ENCODE measurements around the gene EGFL8.
A peak's percentile ranks its signal among the peaks of the same experiment; 100 is the strongest.

The EGFL8 gene

GRCh38 chr6:32177788-32178546, 13.6 kb downstream of the EGFL8 start, which contains the start of gene RNF5:
TSS of gene RNF5 (plus strand) at chr6:32178405. CDS start at chr6:32178512, 107 bp downstream.
- TF ChIP-seq CTCF (conservative IDR thresholded peaks at IDR 0.05), result no peak
- peak within 1 kb of the TSS; percentile 92 for H3K27ac ChIP-seq

GRCh38 chr6:32178547-32179440, 14.4 kb downstream of the EGFL8 start:
- TF ChIP-seq CTCF (conservative IDR thresholded peaks at IDR 0.05), result no peak
- peak overlapping the region; percentile 92 for H3K27ac ChIP-seq

GRCh38 chr6:32179766-32180405, 15.5 kb downstream of the EGFL8 start:
- TF ChIP-seq CTCF (conservative IDR thresholded peaks at IDR 0.05), result no peak
- no peak overlapping the region for H3K27ac ChIP-seq

- no peak for TF ChIP-seq CTCF (conservative IDR thresholded peaks at IDR 0.05)
- H3K27ac ChIP-seq, result no peak overlapping the region
These were observed 16.8 kb downstream of the EGFL8 start for GRCh38 chr6:32181148-32181702.

GRCh38 chr6:32181915-32182529, 17.6 kb downstream of the EGFL8 start:
- no peak overlapping the region for H3K27ac ChIP-seq

GRCh38 chr6:32182555-32182981, 18.2 kb downstream of the EGFL8 start:
- no peak overlapping the region for H3K27ac ChIP-seq
- TF ChIP-seq CTCF (conservative IDR thresholded peaks at IDR 0.05), result no peak

More at GRCh38 chr6:32181915-32182529, 17.6 kb downstream of the EGFL8 start:
- TF ChIP-seq CTCF (conservative IDR thresholded peaks at IDR 0.05), result no peak

Data from VCaP (cell line).